IMR-90 (cell line): ENCODE measurements around the gene IGF1R. TPM values are rescaled to one million over a fixed set of nuclear protein-coding genes. Genes with fewer than 3 reads are reported as not detected.

Source experiments
- ATAC-seq: fragments of 200-7000 bp; cut with Tn5 transposase; 2 replicates; pipeline ENCODE4 v1.9.1; 2020; ENCODE audit warnings: low read depth, mild to moderate bottlenecking, moderate library complexity
- BruUV-seq: library from RNA; stranded (reverse); fragments of 400-500 nt; replicated peaks from 2 replicates; lab custom pipeline; 2021; lab: Mats Ljungman, UMichigan
- CTCF ChIA-PET: fragments of 300-600 bp; formaldehyde crosslinking; extraction: SDS; loops from one replicate; lab custom pipeline; 2021; ENCODE audit warnings: antibody characterized with exemption; lab: Yijun Ruan, JAX
- POLR2A ChIA-PET: fragments of 300-600 bp; sonication (Branson Sonifier 250); formaldehyde crosslinking; loops from one replicate; lab custom pipeline; 2022; ENCODE audit warnings: antibody characterized with exemption; ENCODE audit not compliant: unreplicated experiment; lab: Charles Lee
- DNase-seq: peaks from one replicate; pipeline ENCODE4 v3.0.0; 2013
- H2AFZ ChIP-seq: replicated peaks from 2 replicates; pipeline ENCODE3; 2013; ENCODE audit warnings: low read length, mild to moderate bottlenecking; ENCODE audit not compliant: poor library complexity
- H2AK5ac ChIP-seq: 2 replicates; pipeline ENCODE4 v1.6.1; 2013; ENCODE audit warnings: low read depth, low read length, inconsistent platforms
- H2AK9ac ChIP-seq: replicated peaks from 2 replicates; pipeline ENCODE3; 2013; ENCODE audit warnings: mild to moderate bottlenecking, low read depth, low read length, moderate library complexity; ENCODE audit not compliant: poor library complexity
- H2BK120ac ChIP-seq: 2 replicates; pipeline ENCODE4 v1.6.1; 2013; ENCODE audit warnings: low read depth, low read length, inconsistent platforms
- H2BK15ac ChIP-seq: 3 replicates; pipeline ENCODE4 v1.6.1; 2013; ENCODE audit warnings: low read depth, low read length, inconsistent platforms
- H2BK20ac ChIP-seq: 2 replicates; pipeline ENCODE4 v1.6.1; 2013; ENCODE audit warnings: low read depth, mild to moderate bottlenecking, inconsistent platforms, low read length, moderate library complexity
- H2BK5ac ChIP-seq: 2 replicates; pipeline ENCODE4 v1.6.1; 2013; ENCODE audit warnings: mild to moderate bottlenecking, low read depth, low read length, inconsistent platforms; ENCODE audit not compliant: poor library complexity, severe bottlenecking
- H3K14ac ChIP-seq: replicated peaks from 2 replicates; pipeline ENCODE4 v1.6.1; 2013; ENCODE audit warnings: low read depth, low read length, inconsistent platforms
- H3K18ac ChIP-seq: 2 replicates; pipeline ENCODE4 v1.6.1; 2013; ENCODE audit warnings: low read depth, low read length, control low read depth
- H3K23ac ChIP-seq: 2 replicates; pipeline ENCODE4 v1.6.1; 2013; ENCODE audit warnings: low read depth, low read length, inconsistent platforms
- H3K27ac ChIP-seq: 2 replicates; pipeline ENCODE4 v1.5.1; 2013; ENCODE audit warnings: mild to moderate bottlenecking, control low read depth, low read length; ENCODE audit not compliant: insufficient read depth
- H3K27me3 ChIP-seq: 2 replicates; pipeline ENCODE4 v1.6.1; 2013; ENCODE audit warnings: low read length; ENCODE audit not compliant: control insufficient read depth, insufficient read depth
- H3K36me3 ChIP-seq: 2 replicates; pipeline ENCODE4 v1.6.1; 2013; ENCODE audit warnings: low read length, mixed read lengths; ENCODE audit not compliant: control insufficient read depth, insufficient read depth
- H3K4ac ChIP-seq: 2 replicates; pipeline ENCODE4 v1.6.1; 2013; ENCODE audit warnings: low read depth, low read length, inconsistent platforms
- H3K4me1 ChIP-seq: 2 replicates; pipeline ENCODE4 v1.6.1; 2013; ENCODE audit warnings: low read length, mixed read lengths; ENCODE audit not compliant: control insufficient read depth, insufficient read depth
- H3K4me2 ChIP-seq: 2 replicates; pipeline ENCODE4 v1.6.1; 2013; ENCODE audit warnings: low read depth, mild to moderate bottlenecking, control low read depth, low read length, moderate library complexity
- H3K4me3 ChIP-seq: 2 replicates; pipeline ENCODE4 v1.5.1; 2013; ENCODE audit warnings: low read depth, mild to moderate bottlenecking, control low read depth, low read length, moderate library complexity; ENCODE audit not compliant: insufficient read depth
- H3K56ac ChIP-seq: 2 replicates; pipeline ENCODE4 v1.6.1; 2013; ENCODE audit warnings: low read length, inconsistent platforms; ENCODE audit not compliant: insufficient read depth; ENCODE audit errors: extremely low read depth
- H3K79me1 ChIP-seq, 2 experiments: 2 replicates each; pipeline ENCODE4 v1.6.1; 2013; ENCODE audit warnings: low read length in 2 of 2, inconsistent platforms in 1 of 2, low read depth in 1 of 2
- H3K9ac ChIP-seq: 2 replicates; pipeline ENCODE4 v1.6.1; 2013; ENCODE audit warnings: low read depth, low read length, control low read depth
- H3K9me1 ChIP-seq: 2 replicates; pipeline ENCODE4 v1.6.1; 2013; ENCODE audit warnings: low read length, inconsistent platforms; ENCODE audit not compliant: insufficient read depth
- H3K9me3 ChIP-seq: 2 replicates; pipeline ENCODE4 v1.6.1; 2013; ENCODE audit warnings: low read length; ENCODE audit not compliant: control insufficient read depth, insufficient read depth
- H4K20me1 ChIP-seq: 2 replicates; pipeline ENCODE4 v1.6.1; 2013; ENCODE audit warnings: low read length, inconsistent platforms; ENCODE audit not compliant: insufficient read depth
- H4K5ac ChIP-seq: 2 replicates; pipeline ENCODE4 v1.6.1; 2013; ENCODE audit warnings: mild to moderate bottlenecking, low read depth, low read length, control low read depth
- H4K8ac ChIP-seq, 2 experiments: 2 replicates each; pipeline ENCODE4 v1.6.1; 2013; ENCODE audit warnings: low read depth in 2 of 2, low read length in 2 of 2, control low read depth in 1 of 2, inconsistent platforms in 1 of 2
- H4K91ac ChIP-seq: 2 replicates; pipeline ENCODE4 v1.6.1; 2013; ENCODE audit warnings: low read depth, low read length, inconsistent platforms; ENCODE audit not compliant: insufficient read depth
- CEBPB ChIP-seq: IDR thresholded peaks from 2 replicates; pipeline ENCODE4 v1.6.1; 2012; ENCODE audit warnings: low read depth, low read length, improper control_type of control experiment
- POLR2A ChIP-seq: IDR thresholded peaks from 2 replicates; pipeline ENCODE4 v1.6.1; 2012; ENCODE audit warnings: mild to moderate bottlenecking, low read depth, low read length
- WGBS, 2 experiments: methylation state at CpG; one replicate each; pipeline versions ENCODE4 v1.1.5 to v1.1.7; 2013; ENCODE audit warnings: missing lambda C conversion rate in 2 of 2; ENCODE audit not compliant: insufficient read length in 1 of 2; ENCODE audit errors: extremely low coverage in 2 of 2; 5-methylcytosine and 5-hydroxymethylcytosine counted together
- dilution Hi-C: fragments of 300-500 bp; cut with HindIII; formaldehyde crosslinking; loops from one replicate; pipeline ENCODE4 v1.14.3; 2018; ENCODE audit warnings: low sequenced_read_pairs; ENCODE audit not compliant: unreplicated experiment
- in situ Hi-C: fragments of 300-500 bp; cut with MboI; formaldehyde crosslinking; loops from 3 replicates; pipeline ENCODE4 v1.14.3; 2019; ENCODE audit warnings: low sequenced_read_pairs, inconsistent platforms, mixed read lengths
- intact Hi-C: fragments of 100-400 bp; cut with micrococcal nuclease; formaldehyde crosslinking; loops from 2 replicates; pipeline ENCODE4 v1.10.0; 2022
- polyA plus RNA-seq, 3 experiments: library from polyadenylated mRNA; depleted of rRNA; stranded (reverse); fragments of >200 nt; gene quantifications; 2 replicates each; pipeline ENCODE4 v1.2.3, GENCODE V29; 2012; ENCODE audit warnings: low replicate concordance in 1 of 3
- total RNA-seq: library from RNA; depleted of rRNA; stranded (reverse); fragments of >200 nt; gene quantifications from 2 replicates; pipeline ENCODE4 v1.2.3, GENCODE V29; 2012

Gene IGF1R
- total and polyA plus RNA-seq, 2 of the 4 experiments (the other 2 are of a cell fraction): 24.0 to 24.9 TPM

GRCh38 chr15:98684436-98684835 lies 36.1 kb downstream of the IGF1R start:
- Histone ChIP-seq H3K27ac (peak overlapping the region; percentile 27; the same call in 1 of the 2 replicates), H3K27me3 (no peaks in the 10 kb centered on the region), H2BK15ac (peak overlapping the region; percentile 13; the same call in 1 of the 3 replicates), H3K4me2 (peak overlapping the region; percentile 91), H4K5ac (peak overlapping the region; percentile 35; the same call in 1 of the 2 replicates), H3K14ac (peak overlapping the region; percentile 46), H3K36me3 (no peaks in the 10 kb centered on the region), H2AK9ac (no peak overlapping the region), H3K4me3 (no peak overlapping the region), H4K91ac (no peak overlapping the region), H3K4ac (peak overlapping the region; percentile 48; the same call in 1 of the 2 replicates), H3K79me1 (peaks cover 29 to 92% of the 10 kb centered on the region in 2 experiments), H3K9me1 (peaks cover 67% of the 10 kb centered on the region), H4K8ac (no peak overlapping the region), H2BK20ac (no peak overlapping the region), H2BK5ac (peak overlapping the region; percentile 55), H3K4me1 (peaks cover 31% of the 10 kb centered on the region), H3K9ac (peak overlapping the region; percentile 38; the same call in 1 of the 2 replicates), H3K18ac (peak overlapping the region; percentile 67), H2AK5ac (peak overlapping the region; percentile 65; the same call in 1 of the 2 replicates), H3K9me3 (no peaks in the 10 kb centered on the region), H2AFZ (no peak overlapping the region), H4K20me1 (peaks cover 98% of the 10 kb centered on the region), H3K23ac (peak overlapping the region; percentile 37; the same call in 1 of the 2 replicates), H3K56ac (no peak overlapping the region), H2BK120ac (no peak overlapping the region)
- TF ChIP-seq CEBPB (peak; percentile 78), POLR2A (no peak)
- CTCF ChIA-PET: interaction anchor here (0.6 to 1.0 kb wide), 3 partner anchors 13 to 407 kb away, joined by 3 to 6 read pairs (median 5); no protein-coding TSS in a partner anchor
- WGBS, 2 experiments: no CpG with 5 or more reads among the region's 4 CpGs
- dilution Hi-C loops: no loop called here
- ATAC-seq: peak; percentile 28
- no TSS peak for BruUV-seq
- in situ Hi-C loops: no loop called here
- POLR2A ChIA-PET: no interaction called here
- intact Hi-C loops: no loop called here
- peak; percentile 78 for DNase-seq
